ENCODE data around the gene NOS1AP.

NOS1AP gene

DNA sequence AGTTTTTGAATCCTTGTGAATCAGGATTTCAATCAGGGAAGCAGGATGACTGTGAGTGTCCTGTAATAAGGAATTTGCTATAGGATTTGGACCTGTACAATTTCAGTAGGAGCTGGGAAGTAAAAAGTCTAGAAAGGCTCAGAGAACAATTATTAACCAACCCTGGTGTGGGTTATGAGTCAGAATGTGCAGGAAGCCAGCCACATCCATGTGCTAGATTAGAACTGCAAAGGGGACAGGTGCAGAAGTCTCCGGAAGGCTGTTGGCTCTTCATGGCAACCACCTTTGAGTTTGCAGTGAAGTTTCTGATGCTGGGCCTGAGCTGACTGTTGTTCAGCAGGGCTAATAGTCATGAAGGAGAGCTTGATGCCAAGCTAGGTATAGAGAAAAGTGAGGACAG is 236.5 kb downstream of the NOS1AP start:
- H3K36me3 ChIP-seq (ENCODE audit: control insufficient read depth in 2 of 2, insufficient read depth in 2 of 2, low read length in 2 of 2), result no peaks in the 10 kb centered on the region
- no peak overlapping the region for H3K27ac ChIP-seq (ENCODE audit: low read depth in 2 of 2, low read length in 2 of 2)
- H3K9me3 ChIP-seq (ENCODE audit: control insufficient read depth in 2 of 2, low read length in 2 of 2), result no peaks in the 10 kb centered on the region
- no peak overlapping the region for H3K4me3 ChIP-seq (ENCODE audit: low read length in 2 of 2)
- no peaks in the 10 kb centered on the region for H3K27me3 ChIP-seq (ENCODE audit: control insufficient read depth in 2 of 2, insufficient read depth in 2 of 2, low read length in 2 of 2)
- H3K4me1 ChIP-seq (ENCODE audit: control insufficient read depth in 2 of 2, insufficient read depth in 2 of 2, low read length in 2 of 2), result no peaks in the 10 kb centered on the region
- H3K9ac ChIP-seq (ENCODE audit: low read depth in 1 of 2, low read length in 2 of 2), result no peak overlapping the region

DNA sequence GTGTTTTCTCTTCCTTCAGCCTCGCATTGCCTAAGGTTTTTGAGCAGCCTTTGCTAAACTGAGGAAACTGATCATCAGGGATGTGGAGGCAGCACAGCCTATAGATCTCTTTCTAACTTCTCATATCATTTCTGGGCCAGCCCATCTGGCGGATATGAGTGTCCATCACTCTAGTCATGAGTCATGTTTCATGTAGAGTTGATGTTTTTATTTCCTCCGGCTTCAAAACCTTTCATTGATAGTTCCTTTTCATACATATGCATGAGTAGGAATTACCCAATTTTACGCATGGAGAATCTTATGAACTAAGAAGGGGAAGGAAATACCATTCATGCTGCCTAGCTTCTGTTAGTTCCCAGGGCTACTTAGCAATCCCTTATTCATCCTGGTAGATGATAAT is 240.8 kb downstream of the NOS1AP start:
- no peak overlapping the region for H3K27ac ChIP-seq (ENCODE audit: low read depth in 2 of 2, low read length in 2 of 2)
- H3K9me3 ChIP-seq (ENCODE audit: control insufficient read depth in 2 of 2, low read length in 2 of 2), result no peaks in the 10 kb centered on the region
- H3K4me3 ChIP-seq (ENCODE audit: low read length in 2 of 2), result no peak overlapping the region
- H3K36me3 ChIP-seq (ENCODE audit: control insufficient read depth in 2 of 2, insufficient read depth in 2 of 2, low read length in 2 of 2), result no peaks in the 10 kb centered on the region
- H3K9ac ChIP-seq (ENCODE audit: low read depth in 1 of 2, low read length in 2 of 2), result no peak overlapping the region
- H3K4me1 ChIP-seq (ENCODE audit: control insufficient read depth in 2 of 2, insufficient read depth in 2 of 2, low read length in 2 of 2), result peaks cover 0 to 1% of the 10 kb centered on the region in 2 donors
- H3K27me3 ChIP-seq (ENCODE audit: control insufficient read depth in 2 of 2, insufficient read depth in 2 of 2, low read length in 2 of 2), result no peaks in the 10 kb centered on the region

DNA sequence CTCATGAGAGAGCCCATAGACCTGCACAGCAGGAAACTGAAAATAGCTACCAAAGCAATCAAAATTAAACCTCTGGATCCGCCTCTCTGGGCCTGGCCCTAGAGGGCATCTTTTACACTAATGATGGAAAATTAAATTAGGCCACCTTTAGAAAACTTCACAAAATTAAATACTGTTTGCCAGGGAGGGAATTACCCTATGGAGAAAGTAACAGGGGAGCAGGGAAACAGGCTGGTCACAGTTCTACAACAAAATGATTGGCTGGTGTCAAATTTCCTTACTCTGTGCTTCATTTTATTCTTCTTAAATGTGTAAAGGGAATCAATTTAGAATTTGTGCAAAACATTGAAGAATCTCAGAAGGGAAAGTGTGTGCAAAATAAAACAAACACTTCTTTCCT is 244.7 kb downstream of the NOS1AP start:
- Histone ChIP-seq H3K27ac (ENCODE audit: low read depth in 2 of 2, low read length in 2 of 2) (no peak overlapping the region), H3K36me3 (ENCODE audit: control insufficient read depth in 2 of 2, insufficient read depth in 2 of 2, low read length in 2 of 2) (no peaks in the 10 kb centered on the region), H3K4me3 (ENCODE audit: low read length in 2 of 2) (no peak overlapping the region), H3K9ac (ENCODE audit: low read depth in 1 of 2, low read length in 2 of 2) (no peak overlapping the region), H3K27me3 (ENCODE audit: control insufficient read depth in 2 of 2, insufficient read depth in 2 of 2, low read length in 2 of 2) (no peaks in the 10 kb centered on the region), H3K4me1 (ENCODE audit: control insufficient read depth in 2 of 2, insufficient read depth in 2 of 2, low read length in 2 of 2) (peaks cover 0 to 16% of the 10 kb centered on the region in 2 donors), H3K9me3 (ENCODE audit: control insufficient read depth in 2 of 2, low read length in 2 of 2) (no peaks in the 10 kb centered on the region)

DNA sequence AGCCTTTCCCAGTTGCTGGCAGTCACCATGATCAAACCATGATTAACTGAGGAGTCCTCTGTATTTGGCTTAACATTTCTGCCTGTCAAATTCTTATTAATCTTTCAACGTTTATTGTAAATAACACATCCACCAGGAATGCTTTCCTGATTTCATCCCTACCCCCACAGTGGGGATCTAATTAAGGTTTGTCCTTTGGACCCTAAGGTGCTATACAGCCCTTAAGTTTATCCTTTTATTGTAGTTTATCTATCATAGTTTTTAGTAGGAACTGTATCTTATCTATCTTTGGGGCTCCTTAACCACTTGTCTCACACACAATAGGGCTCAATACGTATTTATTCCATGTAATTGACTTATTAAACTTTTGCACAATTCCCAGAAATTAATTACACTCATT is 246.2 kb downstream of the NOS1AP start:
- H3K27ac ChIP-seq (ENCODE audit: low read depth in 2 of 2, low read length in 2 of 2), result no peak overlapping the region
- H3K9ac ChIP-seq (ENCODE audit: low read depth in 1 of 2, low read length in 2 of 2), result no peak overlapping the region
- H3K36me3 ChIP-seq (ENCODE audit: control insufficient read depth in 2 of 2, insufficient read depth in 2 of 2, low read length in 2 of 2), result no peaks in the 10 kb centered on the region
- H3K9me3 ChIP-seq (ENCODE audit: control insufficient read depth in 2 of 2, low read length in 2 of 2), result no peaks in the 10 kb centered on the region
- H3K27me3 ChIP-seq (ENCODE audit: control insufficient read depth in 2 of 2, insufficient read depth in 2 of 2, low read length in 2 of 2), result no peaks in the 10 kb centered on the region
- H3K4me3 ChIP-seq (ENCODE audit: low read length in 2 of 2), result no peak overlapping the region
- peaks cover 0 to 16% of the 10 kb centered on the region in 2 donors for H3K4me1 ChIP-seq (ENCODE audit: control insufficient read depth in 2 of 2, insufficient read depth in 2 of 2, low read length in 2 of 2)

GRCh38 chr1:162316187-162316586 is 246.7 kb downstream of the NOS1AP start:
- Histone ChIP-seq H3K9me3 (ENCODE audit: control insufficient read depth in 2 of 2, low read length in 2 of 2) (no peaks in the 10 kb centered on the region), H3K4me3 (ENCODE audit: low read length in 2 of 2) (no peak overlapping the region), H3K9ac (ENCODE audit: low read depth in 1 of 2, low read length in 2 of 2) (no peak overlapping the region), H3K36me3 (ENCODE audit: control insufficient read depth in 2 of 2, insufficient read depth in 2 of 2, low read length in 2 of 2) (no peaks in the 10 kb centered on the region), H3K4me1 (ENCODE audit: control insufficient read depth in 2 of 2, insufficient read depth in 2 of 2, low read length in 2 of 2) (peaks cover 0 to 16% of the 10 kb centered on the region in 2 donors), H3K27me3 (ENCODE audit: control insufficient read depth in 2 of 2, insufficient read depth in 2 of 2, low read length in 2 of 2) (no peaks in the 10 kb centered on the region), H3K27ac (ENCODE audit: low read depth in 2 of 2, low read length in 2 of 2) (no peak overlapping the region)

DNA sequence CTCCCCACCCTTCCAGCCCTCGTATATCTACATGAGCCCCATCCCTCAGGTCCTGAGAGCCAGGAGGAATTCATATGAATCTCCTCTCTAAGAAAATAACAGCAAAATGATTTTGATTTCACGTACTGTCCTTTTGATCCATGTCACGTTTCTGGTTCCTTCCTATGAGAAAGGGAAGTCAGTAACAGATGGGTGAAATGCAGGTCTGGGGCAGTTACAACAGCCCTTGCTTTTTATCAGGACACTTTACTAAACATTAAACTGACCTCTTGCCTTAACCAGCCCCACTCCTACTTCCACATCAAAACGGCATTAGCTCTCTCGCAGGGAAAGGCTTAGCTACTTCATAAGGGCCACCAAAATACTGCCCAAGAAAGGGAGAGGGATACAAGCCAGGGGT is 248.1 kb downstream of the NOS1AP start:
- Histone ChIP-seq H3K27me3 (ENCODE audit: control insufficient read depth in 2 of 2, insufficient read depth in 2 of 2, low read length in 2 of 2) (no peaks in the 10 kb centered on the region), H3K27ac (ENCODE audit: low read depth in 2 of 2, low read length in 2 of 2) (no peak overlapping the region), H3K4me3 (ENCODE audit: low read length in 2 of 2) (no peak overlapping the region), H3K9ac (ENCODE audit: low read depth in 1 of 2, low read length in 2 of 2) (no peak overlapping the region), H3K9me3 (ENCODE audit: control insufficient read depth in 2 of 2, low read length in 2 of 2) (no peaks in the 10 kb centered on the region), H3K4me1 (ENCODE audit: control insufficient read depth in 2 of 2, insufficient read depth in 2 of 2, low read length in 2 of 2) (peaks cover 0 to 16% of the 10 kb centered on the region in 2 donors), H3K36me3 (ENCODE audit: control insufficient read depth in 2 of 2, insufficient read depth in 2 of 2, low read length in 2 of 2) (no peaks in the 10 kb centered on the region)

DNA sequence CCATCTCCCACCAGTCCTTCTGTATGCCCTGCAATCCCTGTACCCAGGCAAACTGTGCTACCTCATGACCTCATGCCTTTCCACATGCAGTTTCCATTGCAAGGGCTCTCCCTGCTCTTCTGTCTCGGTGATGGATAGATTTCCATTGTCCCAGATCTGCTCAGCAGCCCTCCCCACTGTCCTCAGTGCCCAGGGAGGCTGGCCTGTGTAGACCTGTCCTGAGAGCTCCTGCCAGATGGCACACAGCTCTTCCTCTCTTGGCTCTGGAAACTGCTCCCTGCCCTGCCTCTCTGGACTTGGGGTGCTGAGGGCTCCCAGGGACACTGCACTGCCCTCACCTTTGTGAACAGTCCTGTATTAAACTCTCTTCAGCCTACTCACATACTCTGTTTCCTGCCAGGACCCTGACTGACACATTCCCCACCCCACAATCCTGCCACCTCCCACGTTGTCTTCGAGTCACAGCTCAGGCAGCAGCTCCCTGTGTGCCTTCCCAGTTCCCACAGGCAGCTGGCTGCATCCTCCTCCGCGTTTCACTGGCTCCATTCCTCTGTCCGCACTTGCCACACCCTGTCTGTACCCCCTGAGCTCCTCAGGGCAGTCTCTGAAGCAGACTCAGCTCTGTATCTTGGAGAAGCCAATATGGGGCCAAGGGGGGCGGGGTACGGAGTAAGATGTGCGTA is 250.1 kb downstream of the NOS1AP start:
- no peaks in the 10 kb centered on the region for H3K36me3 ChIP-seq (ENCODE audit: control insufficient read depth in 2 of 2, insufficient read depth in 2 of 2, low read length in 2 of 2)
- no peak overlapping the region for H3K9ac ChIP-seq (ENCODE audit: low read depth in 1 of 2, low read length in 2 of 2)
- H3K27me3 ChIP-seq (ENCODE audit: control insufficient read depth in 2 of 2, insufficient read depth in 2 of 2, low read length in 2 of 2), result no peaks in the 10 kb centered on the region
- H3K27ac ChIP-seq (ENCODE audit: low read depth in 2 of 2, low read length in 2 of 2), result no peak overlapping the region
- no peaks in the 10 kb centered on the region for H3K9me3 ChIP-seq (ENCODE audit: control insufficient read depth in 2 of 2, low read length in 2 of 2)
- peaks cover 0 to 16% of the 10 kb centered on the region in 2 donors for H3K4me1 ChIP-seq (ENCODE audit: control insufficient read depth in 2 of 2, insufficient read depth in 2 of 2, low read length in 2 of 2)
- no peak overlapping the region for H3K4me3 ChIP-seq (ENCODE audit: low read length in 2 of 2)

GRCh38 chr1:162321809-162322422 is 252.4 kb downstream of the NOS1AP start:
- H3K27ac ChIP-seq (ENCODE audit: low read depth in 2 of 2, low read length in 2 of 2), result no peak overlapping the region
- peaks cover 0 to 8% of the 10 kb centered on the region in 2 donors for H3K4me1 ChIP-seq (ENCODE audit: control insufficient read depth in 2 of 2, insufficient read depth in 2 of 2, low read length in 2 of 2)
- H3K27me3 ChIP-seq (ENCODE audit: control insufficient read depth in 2 of 2, insufficient read depth in 2 of 2, low read length in 2 of 2), result no peaks in the 10 kb centered on the region
- H3K36me3 ChIP-seq (ENCODE audit: control insufficient read depth in 2 of 2, insufficient read depth in 2 of 2, low read length in 2 of 2), result no peaks in the 10 kb centered on the region
- H3K9me3 ChIP-seq (ENCODE audit: control insufficient read depth in 2 of 2, low read length in 2 of 2), result no peaks in the 10 kb centered on the region
- no peak overlapping the region for H3K4me3 ChIP-seq (ENCODE audit: low read length in 2 of 2)
- no peak overlapping the region for H3K9ac ChIP-seq (ENCODE audit: low read depth in 1 of 2, low read length in 2 of 2)

- peaks cover 0 to 4% of the 10 kb centered on the region in 2 donors for H3K4me1 ChIP-seq (ENCODE audit: control insufficient read depth in 2 of 2, insufficient read depth in 2 of 2, low read length in 2 of 2)
- H3K27me3 ChIP-seq (ENCODE audit: control insufficient read depth in 2 of 2, insufficient read depth in 2 of 2, low read length in 2 of 2), result no peaks in the 10 kb centered on the region
- no peaks in the 10 kb centered on the region for H3K36me3 ChIP-seq (ENCODE audit: control insufficient read depth in 2 of 2, insufficient read depth in 2 of 2, low read length in 2 of 2)
- H3K27ac ChIP-seq (ENCODE audit: low read depth in 2 of 2, low read length in 2 of 2), result no peak overlapping the region
- H3K9ac ChIP-seq (ENCODE audit: low read depth in 1 of 2, low read length in 2 of 2), result no peak overlapping the region
- no peak overlapping the region for H3K4me3 ChIP-seq (ENCODE audit: low read length in 2 of 2)
- no peaks in the 10 kb centered on the region for H3K9me3 ChIP-seq (ENCODE audit: control insufficient read depth in 2 of 2, low read length in 2 of 2)
Measured at GRCh38 chr1:162323023-162323422, 253.5 kb downstream of the NOS1AP start.

DNA sequence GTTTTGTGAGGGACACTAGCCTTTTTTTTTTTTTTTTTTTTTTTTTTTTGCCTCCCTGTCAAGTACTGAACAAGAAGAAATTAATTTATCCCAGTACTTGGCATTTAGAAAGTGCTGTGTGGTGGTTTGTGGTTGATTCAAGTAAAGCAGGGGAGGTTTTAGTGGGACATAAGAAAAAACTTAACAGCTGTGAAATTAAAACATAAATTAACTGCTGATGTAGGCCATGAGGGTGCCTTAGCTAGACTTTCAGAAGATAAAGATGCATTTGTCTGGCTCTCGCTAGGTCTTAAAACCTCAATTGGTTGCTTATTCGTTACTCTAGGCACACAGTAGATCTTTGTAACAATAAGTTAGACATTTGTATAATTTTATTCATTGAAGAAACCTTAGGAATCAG is 254.9 kb downstream of the NOS1AP start:
- no peak overlapping the region for H3K27ac ChIP-seq (ENCODE audit: low read depth in 2 of 2, low read length in 2 of 2)
- H3K4me1 ChIP-seq (ENCODE audit: control insufficient read depth in 2 of 2, insufficient read depth in 2 of 2, low read length in 2 of 2), result no peaks in the 10 kb centered on the region
- no peak overlapping the region for H3K9ac ChIP-seq (ENCODE audit: low read depth in 1 of 2, low read length in 2 of 2)
- H3K9me3 ChIP-seq (ENCODE audit: control insufficient read depth in 2 of 2, low read length in 2 of 2), result no peaks in the 10 kb centered on the region
- H3K27me3 ChIP-seq (ENCODE audit: control insufficient read depth in 2 of 2, insufficient read depth in 2 of 2, low read length in 2 of 2), result no peaks in the 10 kb centered on the region
- no peaks in the 10 kb centered on the region for H3K36me3 ChIP-seq (ENCODE audit: control insufficient read depth in 2 of 2, insufficient read depth in 2 of 2, low read length in 2 of 2)
- H3K4me3 ChIP-seq (ENCODE audit: low read length in 2 of 2), result no peak overlapping the region
